ENCODE data around the gene GALNT2.

GALNT2 gene

GRCh38 chr1:230210326-230210980 lies 143.4 kb downstream of the GALNT2 start:
- Histone ChIP-seq H3K9me3 (ENCODE audit: control insufficient read depth, insufficient read depth, low read length) (no peaks in the 10 kb centered on the region), H3K4me1 (ENCODE audit: control insufficient read depth, insufficient read depth, low read length) (no peaks in the 10 kb centered on the region), H3K4me3 (ENCODE audit: low read depth, low read length) (no peak overlapping the region), H3K9ac (ENCODE audit: low read depth, low read length) (no peak overlapping the region), H3K27me3 (ENCODE audit: control insufficient read depth, insufficient read depth, low read length) (no peaks in the 10 kb centered on the region), H3K36me3 (ENCODE audit: control insufficient read depth, insufficient read depth, low read length) (no peaks in the 10 kb centered on the region)

DNA sequence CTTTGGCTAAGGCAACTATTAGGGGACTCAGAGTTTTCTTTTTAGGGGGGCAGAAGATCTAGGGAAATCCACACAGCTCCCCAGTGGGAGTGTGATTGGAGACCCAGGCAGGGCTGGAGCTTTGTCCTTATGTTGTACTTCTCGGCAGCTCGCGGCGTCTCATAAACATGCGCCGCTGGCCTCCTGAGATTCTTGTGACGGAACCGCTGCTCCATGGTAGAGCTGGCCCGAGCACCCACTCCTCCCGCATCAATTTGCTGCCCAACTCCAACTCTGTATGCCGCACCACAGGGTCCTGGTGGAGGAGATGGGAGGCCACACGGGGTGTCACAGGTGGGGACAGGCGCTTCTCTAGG lies 143.9 kb downstream of the GALNT2 start:
- no peak overlapping the region for H3K4me3 ChIP-seq (ENCODE audit: low read depth, low read length)
- no peak overlapping the region for H3K9ac ChIP-seq (ENCODE audit: low read depth, low read length)
- H3K36me3 ChIP-seq (ENCODE audit: control insufficient read depth, insufficient read depth, low read length) = no peaks in the 10 kb centered on the region
- no peaks in the 10 kb centered on the region for H3K4me1 ChIP-seq (ENCODE audit: control insufficient read depth, insufficient read depth, low read length)
- no peaks in the 10 kb centered on the region for H3K9me3 ChIP-seq (ENCODE audit: control insufficient read depth, insufficient read depth, low read length)
- no peaks in the 10 kb centered on the region for H3K27me3 ChIP-seq (ENCODE audit: control insufficient read depth, insufficient read depth, low read length)

DNA sequence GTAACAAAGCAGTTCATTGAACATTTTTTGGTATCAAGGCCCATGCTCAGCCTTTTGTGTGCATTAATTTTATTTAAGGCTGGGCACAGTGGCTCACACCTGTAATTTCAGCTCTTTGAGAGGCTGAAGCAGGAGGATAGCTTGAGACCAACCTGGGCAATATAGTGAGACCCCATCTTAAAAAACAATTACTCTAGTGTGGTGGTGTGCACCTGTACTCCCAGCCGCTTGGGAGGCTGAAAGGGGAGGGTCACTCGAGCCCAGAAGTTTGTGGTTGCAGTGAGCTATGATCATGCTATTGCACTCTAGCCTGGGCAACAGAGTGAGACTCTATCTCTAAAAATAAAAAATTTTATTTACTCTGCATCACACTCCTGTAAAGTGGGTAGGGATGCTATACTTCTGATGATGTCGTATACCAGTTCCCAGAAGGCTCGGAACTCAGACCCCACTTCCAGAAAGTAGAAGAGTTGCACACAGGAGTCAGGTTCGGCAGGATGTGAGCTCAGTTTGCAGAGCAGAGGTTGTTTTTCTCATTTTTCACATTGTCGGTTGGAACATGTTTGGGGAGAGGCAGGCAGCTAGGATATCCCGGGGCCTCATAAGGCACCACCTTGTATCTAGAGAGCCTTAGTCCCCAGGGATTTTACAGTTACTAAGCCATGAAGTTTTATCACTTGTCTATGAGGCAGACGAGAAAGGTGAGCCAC lies 144.6 kb downstream of the GALNT2 start:
- Histone ChIP-seq H3K9me3 (ENCODE audit: control insufficient read depth, insufficient read depth, low read length) (no peaks in the 10 kb centered on the region), H3K27me3 (ENCODE audit: control insufficient read depth, insufficient read depth, low read length) (no peaks in the 10 kb centered on the region), H3K4me3 (ENCODE audit: low read depth, low read length) (no peak overlapping the region), H3K9ac (ENCODE audit: low read depth, low read length) (no peak overlapping the region), H3K4me1 (ENCODE audit: control insufficient read depth, insufficient read depth, low read length) (no peaks in the 10 kb centered on the region), H3K36me3 (ENCODE audit: control insufficient read depth, insufficient read depth, low read length) (no peaks in the 10 kb centered on the region)

DNA sequence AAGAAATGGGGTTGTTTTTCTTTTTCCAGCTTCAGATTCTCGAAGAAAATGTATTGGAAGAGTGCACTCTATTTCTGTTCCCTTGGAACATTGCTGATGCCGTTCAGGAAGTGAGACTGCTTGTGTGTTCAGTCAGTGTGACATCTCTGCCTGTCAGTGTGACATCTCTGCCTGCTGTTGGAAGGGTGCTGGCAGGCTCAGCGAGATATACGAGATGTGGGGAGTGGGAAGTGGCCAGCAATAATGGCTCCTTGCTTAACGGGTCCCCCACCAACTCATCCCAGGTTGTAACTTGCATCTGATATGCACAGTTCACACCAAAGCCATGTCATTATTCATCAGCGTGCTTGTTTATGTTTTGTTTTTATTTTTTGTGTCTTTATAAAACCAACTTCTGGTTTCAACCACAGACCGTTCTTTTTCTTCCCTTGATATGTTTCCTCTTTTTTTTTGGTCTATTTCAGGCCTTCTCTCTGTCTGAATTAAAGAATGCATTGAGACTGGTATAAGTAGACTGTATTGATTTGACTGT lies 145.4 kb downstream of the GALNT2 start:
- Histone ChIP-seq H3K27me3 (ENCODE audit: control insufficient read depth, insufficient read depth, low read length) (no peaks in the 10 kb centered on the region), H3K4me1 (ENCODE audit: control insufficient read depth, insufficient read depth, low read length) (no peaks in the 10 kb centered on the region), H3K4me3 (ENCODE audit: low read depth, low read length) (no peak overlapping the region), H3K9ac (ENCODE audit: low read depth, low read length) (no peak overlapping the region), H3K36me3 (ENCODE audit: control insufficient read depth, insufficient read depth, low read length) (no peaks in the 10 kb centered on the region), H3K9me3 (ENCODE audit: control insufficient read depth, insufficient read depth, low read length) (no peaks in the 10 kb centered on the region)

DNA sequence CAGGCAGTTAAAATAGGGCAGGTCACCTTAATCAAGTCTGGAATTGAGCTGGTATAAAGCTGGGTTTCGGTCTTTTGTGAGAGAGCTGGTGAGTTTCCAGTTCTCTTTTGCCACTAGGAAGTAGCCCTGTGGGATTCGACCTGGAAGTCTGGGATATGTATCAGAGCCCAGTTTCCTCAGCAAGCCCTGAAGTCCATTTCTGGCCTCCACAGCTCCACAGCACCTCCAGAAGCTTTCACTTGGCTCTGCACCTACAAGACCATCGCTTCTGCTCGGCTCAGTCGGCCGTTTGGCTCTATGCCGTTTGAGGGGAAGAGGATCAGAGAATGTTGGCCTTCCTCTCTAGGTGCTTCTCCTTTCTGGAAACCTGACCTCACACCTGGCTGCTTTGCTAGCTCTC lies 148.0 kb downstream of the GALNT2 start:
- no peaks in the 10 kb centered on the region for H3K27me3 ChIP-seq (ENCODE audit: control insufficient read depth, insufficient read depth, low read length)
- H3K36me3 ChIP-seq (ENCODE audit: control insufficient read depth, insufficient read depth, low read length) = no peaks in the 10 kb centered on the region
- H3K4me3 ChIP-seq (ENCODE audit: low read depth, low read length) = no peak overlapping the region
- H3K4me1 ChIP-seq (ENCODE audit: control insufficient read depth, insufficient read depth, low read length) = no peaks in the 10 kb centered on the region
- no peaks in the 10 kb centered on the region for H3K9me3 ChIP-seq (ENCODE audit: control insufficient read depth, insufficient read depth, low read length)
- no peak overlapping the region for H3K9ac ChIP-seq (ENCODE audit: low read depth, low read length)

DNA sequence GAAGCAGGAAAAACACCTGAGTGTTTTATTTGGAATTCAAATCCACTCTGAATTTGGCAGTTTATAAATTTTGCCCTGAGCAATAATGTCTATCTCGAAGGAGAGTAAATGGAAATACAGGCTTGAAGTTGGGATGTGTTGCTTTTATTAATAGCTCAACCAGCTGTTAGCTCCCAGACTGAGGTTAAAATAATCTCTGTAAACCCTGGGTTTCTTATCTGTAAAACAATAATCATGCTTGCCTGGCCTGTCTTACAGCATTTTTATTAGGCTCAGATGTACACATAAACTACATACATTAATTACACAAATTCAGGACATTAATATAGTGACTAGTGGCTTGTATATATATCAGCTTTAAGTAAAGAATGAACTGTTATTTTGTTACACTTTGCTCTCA lies 148.5 kb downstream of the GALNT2 start:
- Histone ChIP-seq H3K9ac (ENCODE audit: low read depth, low read length) (no peak overlapping the region), H3K27me3 (ENCODE audit: control insufficient read depth, insufficient read depth, low read length) (no peaks in the 10 kb centered on the region), H3K4me3 (ENCODE audit: low read depth, low read length) (no peak overlapping the region), H3K9me3 (ENCODE audit: control insufficient read depth, insufficient read depth, low read length) (no peaks in the 10 kb centered on the region), H3K4me1 (ENCODE audit: control insufficient read depth, insufficient read depth, low read length) (no peaks in the 10 kb centered on the region), H3K36me3 (ENCODE audit: control insufficient read depth, insufficient read depth, low read length) (no peaks in the 10 kb centered on the region)

GRCh38 chr1:230216896-230217295 lies 149.9 kb downstream of the GALNT2 start:
- H3K36me3 ChIP-seq (ENCODE audit: control insufficient read depth, insufficient read depth, low read length) = no peaks in the 10 kb centered on the region
- no peaks in the 10 kb centered on the region for H3K27me3 ChIP-seq (ENCODE audit: control insufficient read depth, insufficient read depth, low read length)
- no peak overlapping the region for H3K9ac ChIP-seq (ENCODE audit: low read depth, low read length)
- H3K4me3 ChIP-seq (ENCODE audit: low read depth, low read length) = no peak overlapping the region
- no peaks in the 10 kb centered on the region for H3K9me3 ChIP-seq (ENCODE audit: control insufficient read depth, insufficient read depth, low read length)
- no peaks in the 10 kb centered on the region for H3K4me1 ChIP-seq (ENCODE audit: control insufficient read depth, insufficient read depth, low read length)

- Histone ChIP-seq H3K4me3 (ENCODE audit: low read depth, low read length) (no peak overlapping the region), H3K36me3 (ENCODE audit: control insufficient read depth, insufficient read depth, low read length) (no peaks in the 10 kb centered on the region), H3K9me3 (ENCODE audit: control insufficient read depth, insufficient read depth, low read length) (no peaks in the 10 kb centered on the region), H3K9ac (ENCODE audit: low read depth, low read length) (no peak overlapping the region), H3K4me1 (ENCODE audit: control insufficient read depth, insufficient read depth, low read length) (no peaks in the 10 kb centered on the region), H3K27me3 (ENCODE audit: control insufficient read depth, insufficient read depth, low read length) (no peaks in the 10 kb centered on the region)
Measured at GRCh38 chr1:230218667-230219066, 151.6 kb downstream of the GALNT2 start.

GRCh38 chr1:230219174-230220067 lies 152.4 kb downstream of the GALNT2 start:
- no peaks in the 10 kb centered on the region for H3K4me1 ChIP-seq (ENCODE audit: control insufficient read depth, insufficient read depth, low read length)
- H3K4me3 ChIP-seq (ENCODE audit: low read depth, low read length) = no peak overlapping the region

DNA sequence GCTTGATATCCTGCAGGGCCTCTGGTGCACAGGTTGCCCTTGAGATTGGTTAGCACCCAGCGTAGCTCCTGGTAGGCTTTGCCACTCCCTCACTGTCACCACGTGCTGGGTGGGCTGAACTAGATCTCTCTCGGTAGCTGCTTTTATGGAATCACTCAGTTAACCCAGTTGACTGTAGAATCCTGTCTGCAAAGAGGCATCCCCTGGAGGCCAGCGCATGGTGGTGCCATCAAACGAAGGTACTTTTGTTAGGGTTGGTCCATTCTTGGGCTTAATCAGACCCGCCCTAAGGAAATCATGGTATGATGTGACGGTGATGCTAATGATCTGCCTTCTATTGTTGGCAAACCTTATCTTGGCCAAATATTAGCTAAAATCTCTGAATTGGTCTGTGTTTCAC lies 153.4 kb downstream of the GALNT2 start:
- Histone ChIP-seq H3K4me3 (ENCODE audit: low read depth, low read length) (no peak overlapping the region), H3K27me3 (ENCODE audit: control insufficient read depth, insufficient read depth, low read length) (no peaks in the 10 kb centered on the region), H3K4me1 (ENCODE audit: control insufficient read depth, insufficient read depth, low read length) (no peaks in the 10 kb centered on the region), H3K36me3 (ENCODE audit: control insufficient read depth, insufficient read depth, low read length) (no peaks in the 10 kb centered on the region), H3K9ac (ENCODE audit: low read depth, low read length) (no peak overlapping the region), H3K9me3 (ENCODE audit: control insufficient read depth, insufficient read depth, low read length) (no peaks in the 10 kb centered on the region)

More at GRCh38 chr1:230219174-230220067, 152.4 kb downstream of the GALNT2 start:
- no peak overlapping the region for H3K9ac ChIP-seq (ENCODE audit: low read depth, low read length)
- H3K27me3 ChIP-seq (ENCODE audit: control insufficient read depth, insufficient read depth, low read length) = no peaks in the 10 kb centered on the region
- no peaks in the 10 kb centered on the region for H3K9me3 ChIP-seq (ENCODE audit: control insufficient read depth, insufficient read depth, low read length)
- no peaks in the 10 kb centered on the region for H3K36me3 ChIP-seq (ENCODE audit: control insufficient read depth, insufficient read depth, low read length)

DNA sequence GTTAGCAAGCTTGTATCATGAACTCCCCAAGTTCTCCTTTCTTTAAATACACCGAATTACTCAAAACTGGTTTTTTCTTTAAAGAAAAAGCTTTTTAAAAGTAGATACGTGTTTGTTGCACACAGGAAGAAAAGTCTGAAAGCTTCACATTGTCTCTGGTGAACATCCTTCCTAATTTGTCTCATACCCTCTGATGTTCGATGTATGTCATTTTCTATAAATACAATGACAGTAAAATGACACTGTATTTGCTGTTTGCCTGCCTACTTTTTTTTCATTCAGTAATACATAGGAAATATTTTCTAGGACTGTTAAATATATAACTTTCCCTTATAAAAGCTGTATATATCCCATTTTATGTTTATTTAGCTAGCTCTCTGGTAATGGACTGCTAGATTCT lies 153.9 kb downstream of the GALNT2 start:
- Histone ChIP-seq H3K36me3 (ENCODE audit: control insufficient read depth, insufficient read depth, low read length) (no peaks in the 10 kb centered on the region), H3K27me3 (ENCODE audit: control insufficient read depth, insufficient read depth, low read length) (no peaks in the 10 kb centered on the region), H3K9ac (ENCODE audit: low read depth, low read length) (no peak overlapping the region), H3K4me1 (ENCODE audit: control insufficient read depth, insufficient read depth, low read length) (no peaks in the 10 kb centered on the region), H3K9me3 (ENCODE audit: control insufficient read depth, insufficient read depth, low read length) (no peaks in the 10 kb centered on the region), H3K4me3 (ENCODE audit: low read depth, low read length) (no peak overlapping the region)

All from iPS-15b (cell line).